NCI-H2196 (cell line): ENCODE data around the gene TECRL.

Experiments used
- DNase-seq: peaks from one replicate; lab custom pipeline; 2025; ENCODE audit not compliant: unreplicated experiment; lab: John Stamatoyannopoulos, UW

TECRL gene

GRCh38 chr4:64409300-64409699 is at the start of gene TECRL:
Gene TECRL, minus strand, starts transcription at chr4:64409450. Its CDS starts 99 bp downstream, at chr4:64409351.
- no peak for DNase-seq

GRCh38 chr4:64432674-64433073 is 23.4 kb upstream of the TECRL start:
- DNase-seq = no peak

DNA sequence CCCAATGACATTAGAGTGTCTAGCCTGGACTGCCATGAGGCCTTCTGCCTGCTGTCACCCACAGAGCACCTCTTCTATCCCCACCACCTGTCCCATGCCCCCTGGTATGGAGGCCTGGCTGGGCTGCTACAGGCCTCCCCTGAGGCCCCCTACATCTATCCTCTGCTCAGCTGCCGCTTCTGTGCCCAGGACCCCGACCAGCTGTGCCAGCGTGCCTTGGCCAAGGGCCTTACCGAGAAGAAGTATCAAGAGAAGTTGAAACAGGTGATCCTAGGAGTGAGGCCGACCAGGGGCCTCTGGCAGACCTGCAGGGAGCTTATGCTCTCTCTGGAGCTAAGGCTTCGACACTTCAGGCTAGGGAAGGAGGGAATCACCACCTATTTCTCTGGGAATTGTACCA is 21.7 kb upstream of the TECRL start:
- DNase-seq = no peak

- DNase-seq = no peak
These were observed 8.7 kb upstream of the TECRL start for GRCh38 chr4:64417974-64418373.

- DNase-seq = no peak
These were observed 2.2 kb downstream of the TECRL start for GRCh38 chr4:64407000-64407399.

DNA sequence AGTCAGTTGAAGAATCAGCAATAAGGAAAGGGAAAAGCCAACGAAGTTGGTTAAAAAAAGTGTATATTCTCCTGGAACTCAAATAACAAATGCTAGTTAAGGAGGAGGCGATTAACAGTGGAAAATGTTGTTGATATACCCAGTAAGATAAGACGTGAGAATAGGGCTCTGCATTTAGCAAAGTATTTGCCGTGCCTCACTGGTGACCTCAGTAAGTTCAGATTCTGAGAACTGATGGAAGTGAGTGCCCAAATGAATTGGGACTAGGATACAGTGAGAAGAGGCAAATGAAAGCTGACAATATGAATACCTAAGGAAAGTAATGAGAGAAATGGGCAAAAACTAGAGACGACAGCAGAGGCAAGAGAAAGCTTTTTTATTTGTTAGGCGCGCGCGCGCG is 3.5 kb downstream of the TECRL start:
- DNase-seq = no peak

GRCh38 chr4:64402684-64403083 is 6.6 kb downstream of the TECRL start:
- DNase-seq = no peak

DNA sequence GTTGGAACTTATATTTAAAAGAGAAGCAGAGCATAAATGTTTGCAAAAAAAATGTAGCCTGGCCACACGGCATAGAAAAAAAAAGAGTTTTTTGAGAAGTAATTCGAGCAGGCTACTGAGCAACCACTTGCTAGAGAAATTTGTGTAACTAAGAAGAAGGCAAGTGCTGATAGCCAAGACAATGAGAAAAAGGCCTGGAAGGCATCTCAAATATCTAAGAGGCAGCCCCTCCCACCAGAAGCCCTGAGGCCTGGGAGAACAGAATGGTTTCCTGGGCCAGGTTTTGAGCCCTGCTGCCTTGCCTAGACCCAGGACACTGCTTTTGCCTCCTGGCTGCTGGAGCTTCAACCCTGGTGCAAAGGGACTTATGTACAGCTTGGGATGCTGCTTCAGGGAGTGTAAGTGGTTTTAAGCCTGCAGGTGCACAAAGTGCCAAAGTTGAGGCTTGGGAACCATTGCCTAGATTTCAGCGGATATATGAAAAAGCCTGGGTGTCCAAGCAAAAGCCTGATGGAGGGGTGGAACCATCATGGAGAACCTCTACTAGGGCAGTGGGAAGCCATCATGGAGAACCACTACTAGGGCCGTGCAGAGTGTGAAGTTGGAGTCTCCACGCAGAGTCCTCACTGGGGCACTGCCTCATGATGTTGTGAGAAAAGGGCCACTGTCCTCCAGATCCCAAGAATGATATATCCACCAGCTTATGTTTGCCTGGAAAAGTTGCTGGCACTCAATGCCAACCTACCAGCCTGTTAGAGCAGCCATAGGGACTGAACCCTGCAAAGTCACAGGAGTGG is 9.7 kb downstream of the TECRL start:
- no peak for DNase-seq

GRCh38 chr4:64394469-64394868 is 14.8 kb downstream of the TECRL start:
- DNase-seq = no peak

- DNase-seq = no peak
These were observed 21.0 kb downstream of the TECRL start for GRCh38 chr4:64388252-64388651.

DNA sequence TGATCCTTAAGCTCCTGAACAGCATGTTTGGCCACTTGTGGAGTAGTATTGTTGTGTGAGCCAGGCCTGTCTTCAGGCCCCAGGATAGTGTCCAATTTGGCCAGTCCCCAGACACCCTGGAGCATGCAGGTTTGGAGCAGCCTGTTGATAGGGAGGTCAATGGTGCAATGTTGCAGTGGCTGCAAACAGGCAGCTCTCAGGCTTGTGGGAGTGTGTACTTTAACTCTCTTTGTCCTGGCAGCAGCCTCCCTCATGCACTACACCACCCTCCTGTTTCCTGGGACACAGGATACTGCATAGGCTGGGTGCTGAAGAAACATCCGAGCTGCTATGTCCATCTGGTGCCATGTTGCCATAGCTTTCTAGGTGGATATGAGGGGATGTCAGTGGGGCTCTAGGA is 24.0 kb downstream of the TECRL start:
- no peak for DNase-seq

GRCh38 chr4:64384237-64385203 is 24.7 kb downstream of the TECRL start:
- DNase-seq = no peak

- no peak for DNase-seq
These were observed 40.5 kb downstream of the TECRL start for GRCh38 chr4:64368741-64369140.

GRCh38 chr4:64361399-64361740 is 47.9 kb downstream of the TECRL start:
- DNase-seq = no peak

GRCh38 chr4:64360664-64361398 is 48.4 kb downstream of the TECRL start:
- no peak for DNase-seq

DNA sequence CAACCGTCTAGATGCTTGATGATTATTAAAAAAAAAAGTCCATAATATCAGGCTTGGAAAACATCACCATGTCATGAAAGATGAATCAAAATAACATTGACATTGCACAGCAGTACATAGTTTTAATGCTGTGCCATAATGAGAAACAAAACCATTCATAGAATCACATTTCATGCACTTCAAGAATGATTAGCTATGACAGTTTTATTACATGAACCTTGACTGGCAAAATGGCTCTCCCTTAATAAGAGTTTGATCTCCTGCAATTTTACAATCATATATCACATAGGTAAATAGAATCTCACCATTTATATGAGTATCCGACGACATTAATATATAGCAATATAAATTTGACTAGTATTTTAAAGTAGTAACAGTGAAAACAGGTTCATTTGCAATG is 49.8 kb downstream of the TECRL start:
- no peak for DNase-seq

DNA sequence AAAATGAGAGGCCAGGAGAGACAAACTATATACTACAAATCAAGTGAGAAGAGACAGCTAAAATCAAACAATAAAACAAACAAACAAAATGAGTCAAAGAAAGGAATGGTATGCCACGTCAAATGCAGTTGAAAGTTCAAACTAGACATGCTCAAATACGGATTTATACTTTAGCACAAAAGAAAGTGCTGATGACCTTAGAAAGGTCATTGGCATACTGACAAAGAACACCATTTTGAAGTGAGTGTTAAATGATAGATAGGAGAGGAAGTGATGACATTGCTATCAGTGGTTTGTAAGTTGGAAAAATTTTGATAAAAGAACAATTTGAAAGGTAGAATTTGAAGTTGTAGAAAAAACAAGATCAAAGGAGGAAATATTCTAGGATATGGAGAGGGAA is 55.3 kb downstream of the TECRL start:
- DNase-seq = no peak

DNA sequence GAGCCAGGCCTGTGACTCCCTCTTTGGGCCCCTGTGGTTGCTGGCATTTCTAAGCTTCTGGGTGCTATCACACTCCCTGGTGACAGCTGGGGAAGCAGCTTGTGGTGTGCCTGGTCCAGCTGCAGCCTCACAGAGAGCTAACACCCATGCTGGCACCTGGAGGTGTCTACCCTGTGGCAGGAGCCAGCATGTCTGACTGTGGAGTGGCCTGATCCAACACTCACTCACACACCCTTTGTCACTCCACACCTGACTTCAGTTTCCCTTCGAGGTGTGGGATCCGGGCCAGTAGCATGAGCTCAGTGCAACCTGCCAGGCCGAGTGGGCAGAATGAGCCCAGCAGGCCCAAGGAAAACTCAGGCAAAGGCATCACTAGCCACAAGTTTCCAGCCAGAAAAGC is 67.5 kb downstream of the TECRL start:
- DNase-seq = no peak

DNA sequence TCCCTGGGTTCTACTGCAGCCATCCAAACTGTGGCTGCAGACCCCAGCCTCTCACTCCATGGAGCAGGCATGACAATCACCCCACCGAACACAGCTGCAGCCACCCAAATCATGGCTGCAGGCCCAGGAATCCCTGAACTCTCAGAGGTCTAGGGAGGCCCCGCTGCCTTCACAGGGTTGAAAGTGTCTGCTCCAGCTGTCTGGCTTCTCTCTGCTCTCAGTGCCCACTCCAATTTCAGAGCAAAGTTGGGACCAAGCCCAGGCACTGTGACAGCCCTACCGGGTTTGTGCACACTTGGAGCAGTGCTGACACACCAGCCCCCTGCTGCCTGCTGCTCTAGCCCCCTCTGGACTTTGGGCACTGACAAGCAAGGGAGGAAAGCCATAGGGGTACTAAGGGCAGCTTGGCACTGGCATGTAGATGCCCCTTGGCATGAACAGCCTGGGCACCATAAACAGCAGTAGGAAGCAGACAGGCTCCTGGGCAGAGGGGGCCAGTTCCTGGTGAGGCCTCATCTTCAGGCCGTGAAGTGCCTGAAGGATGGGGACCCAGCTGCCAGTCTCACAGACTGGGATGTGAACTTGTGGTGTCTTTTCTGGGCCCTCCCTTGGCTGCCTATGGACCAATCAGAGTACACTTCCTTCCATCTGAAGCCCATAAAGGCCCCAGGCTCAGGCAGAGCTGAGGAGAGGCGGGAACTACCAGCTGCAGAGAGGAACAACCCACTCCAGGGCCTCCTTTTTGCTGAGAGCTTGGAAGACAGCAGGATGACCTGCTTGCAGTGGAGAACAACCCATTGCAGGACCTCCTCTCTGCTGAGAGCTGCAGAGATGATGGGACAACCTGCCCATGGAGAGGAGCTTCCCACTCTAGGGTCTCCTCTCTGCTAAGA is 68.8 kb downstream of the TECRL start:
- DNase-seq = no peak

DNA sequence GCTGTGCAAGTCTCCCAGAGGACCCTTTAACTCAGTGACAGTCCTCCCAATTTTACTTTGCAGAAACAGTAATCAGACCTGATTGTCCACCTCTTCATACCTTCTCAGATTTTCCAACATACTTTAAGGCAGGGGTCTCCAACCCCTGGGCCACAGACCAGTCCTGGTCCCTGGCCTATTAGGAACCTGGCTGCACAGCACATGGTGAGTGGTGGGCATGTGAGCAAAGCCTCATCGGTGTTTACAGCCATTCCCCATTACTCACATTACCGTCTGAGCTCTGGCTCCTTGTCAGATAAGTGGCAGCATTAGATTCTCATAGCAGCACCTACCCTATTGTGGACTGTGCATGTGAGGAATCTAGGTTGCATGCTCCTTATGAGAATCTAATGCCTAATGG is 74.3 kb downstream of the TECRL start:
- DNase-seq = no peak
